GM19455 (cell line): ENCODE results near the gene RING1.
"Not testable (repeated sequence)": the region's sequence is repeated elsewhere in the genome, so short reads cannot be mapped to it uniquely, and the experiment has no call there.

Source experiments
- ATAC-seq: cut with Tn5 transposase; IDR thresholded peaks from one replicate; pipeline ENCODE4 v1.9.1; 2021; ENCODE audit not compliant: unreplicated experiment

Gene RING1

GRCh38 chr6:33205191-33206026 lies 2.9 kb upstream of the RING1 start:
- no peak for ATAC-seq

DNA sequence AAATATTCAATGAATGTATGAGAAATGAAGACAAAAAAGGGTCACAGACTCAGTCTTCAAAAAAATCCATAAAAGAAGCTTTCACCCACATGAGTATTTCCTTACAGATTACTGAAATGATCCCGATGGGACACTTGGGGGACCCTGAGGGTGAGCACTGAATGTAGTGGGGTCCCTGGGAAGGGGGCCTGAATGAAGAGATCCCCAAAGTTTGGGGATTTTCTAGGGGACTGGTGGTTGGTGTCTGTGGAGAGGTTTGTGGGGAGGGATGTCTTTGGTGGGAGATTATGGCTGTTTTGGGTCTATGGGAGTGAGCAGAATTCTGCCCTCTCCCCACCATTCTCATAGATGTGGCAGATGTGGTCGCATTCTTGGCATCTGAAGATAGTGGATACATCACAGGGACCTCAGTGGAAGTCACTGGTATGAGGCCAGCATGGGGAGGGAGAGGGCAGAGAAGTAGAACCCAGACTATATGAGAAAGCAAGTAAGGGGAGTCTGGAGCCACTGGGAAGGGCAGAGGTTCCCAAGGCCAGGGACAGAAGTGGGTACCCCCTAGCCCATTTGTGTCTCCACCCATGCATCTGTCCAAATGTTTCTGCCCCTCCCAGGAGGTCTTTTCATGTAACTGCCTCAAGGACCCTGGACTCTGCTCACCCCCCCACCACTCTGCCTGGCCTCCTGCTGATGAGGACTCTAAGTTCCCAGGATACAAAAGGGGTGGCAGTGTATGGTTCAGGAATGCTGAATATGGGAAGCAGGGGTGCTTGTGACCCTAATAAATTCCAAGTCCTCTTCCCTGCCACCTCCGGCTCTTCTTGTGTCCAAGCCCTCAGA lies 2.1 kb upstream of the RING1 start:
- ATAC-seq = no peak

DNA sequence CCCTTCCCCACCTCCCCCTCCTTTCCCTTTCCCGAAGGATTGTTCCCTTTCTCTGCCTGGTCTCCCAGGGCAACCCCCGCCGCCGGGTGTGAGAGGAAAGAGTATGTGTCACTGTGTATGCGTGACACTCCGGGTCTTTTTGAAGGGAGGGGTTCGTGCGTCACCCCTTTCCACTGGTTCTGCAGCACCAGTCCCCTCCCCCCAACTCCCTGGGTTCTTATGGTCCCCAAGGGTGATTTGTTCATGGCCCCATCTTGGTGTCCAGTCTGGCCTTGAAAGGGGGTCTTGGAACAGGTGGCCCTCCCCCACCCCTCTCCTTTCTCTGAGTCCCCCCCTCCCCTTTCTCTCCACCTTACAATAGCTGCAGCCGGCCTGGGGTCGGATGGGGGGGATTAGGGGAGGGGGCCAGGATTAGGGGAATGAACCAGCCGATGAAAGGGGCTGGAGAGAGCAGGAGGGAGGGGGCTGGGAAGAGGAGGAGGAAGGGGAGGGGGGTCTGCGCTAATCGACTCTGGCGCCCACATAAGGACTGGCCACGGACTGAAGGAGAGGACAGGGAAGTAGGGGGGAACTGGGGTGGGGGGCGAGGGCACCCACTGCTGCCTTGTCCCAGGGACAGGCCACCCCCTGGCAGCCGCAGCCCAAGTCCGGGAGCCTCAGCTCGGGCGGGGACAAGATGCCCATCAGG lies 1.3 kb upstream of the RING1 start:
- ATAC-seq = no peak

GRCh38 chr6:33207552-33208090 lies 679 bp upstream of the RING1 start:
- no peak for ATAC-seq

DNA sequence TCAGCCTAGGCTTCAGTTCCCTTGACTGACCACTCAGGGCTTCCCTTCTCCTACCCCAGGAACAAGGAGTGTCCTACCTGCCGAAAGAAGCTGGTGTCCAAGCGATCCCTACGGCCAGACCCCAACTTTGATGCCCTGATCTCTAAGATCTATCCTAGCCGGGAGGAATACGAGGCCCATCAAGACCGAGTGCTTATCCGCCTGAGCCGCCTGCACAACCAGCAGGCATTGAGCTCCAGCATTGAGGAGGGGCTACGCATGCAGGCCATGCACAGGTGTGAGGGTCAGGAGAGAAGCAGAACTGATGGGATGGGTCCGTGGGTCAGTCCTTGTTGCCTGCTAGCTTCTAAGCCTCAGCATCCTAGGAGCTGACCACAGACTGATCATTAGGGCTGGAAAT lies 1.6 kb downstream of the RING1 start:
- no peak for ATAC-seq

DNA sequence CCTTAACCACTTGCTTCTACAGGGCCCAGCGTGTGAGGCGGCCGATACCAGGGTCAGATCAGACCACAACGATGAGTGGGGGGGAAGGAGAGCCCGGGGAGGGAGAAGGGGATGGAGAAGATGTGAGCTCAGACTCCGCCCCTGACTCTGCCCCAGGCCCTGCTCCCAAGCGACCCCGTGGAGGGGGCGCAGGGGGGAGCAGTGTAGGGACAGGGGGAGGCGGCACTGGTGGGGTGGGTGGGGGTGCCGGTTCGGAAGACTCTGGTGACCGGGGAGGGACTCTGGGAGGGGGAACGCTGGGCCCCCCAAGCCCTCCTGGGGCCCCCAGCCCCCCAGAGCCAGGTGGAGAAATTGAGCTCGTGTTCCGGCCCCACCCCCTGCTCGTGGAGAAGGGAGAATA lies 2.8 kb downstream of the RING1 start:
- no peak for ATAC-seq

- ATAC-seq = no peak
These were observed 3.5 kb downstream of the RING1 start for GRCh38 chr6:33211666-33212422.

GRCh38 chr6:33212857-33213165 lies 4.5 kb downstream of the RING1 start:
- ATAC-seq = no peak

GRCh38 chr6:33213166-33213988 lies 5.1 kb downstream of the RING1 start:
- ATAC-seq = no peak

DNA sequence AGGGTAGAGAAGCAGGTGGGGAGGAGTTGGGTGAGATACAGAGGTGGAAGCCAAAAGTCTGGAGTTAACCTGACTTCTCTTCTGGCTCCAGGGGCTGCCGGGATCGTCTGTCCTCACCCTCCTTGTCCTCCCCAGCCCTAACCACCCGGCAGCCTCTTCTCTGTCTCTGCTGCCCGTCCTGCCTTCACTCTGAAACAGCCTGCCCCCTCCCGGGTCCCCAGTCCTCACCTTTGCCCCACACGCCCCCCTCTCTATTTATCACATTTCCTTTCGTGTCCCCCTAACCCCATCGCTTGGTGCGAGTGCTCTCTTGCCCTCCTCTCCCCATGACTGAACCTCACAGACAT lies 5.7 kb downstream of the RING1 start:
- no peak for ATAC-seq

GRCh38 chr6:33215271-33216116 lies 7.2 kb downstream of the RING1 start:
- no peak for ATAC-seq

- no peak for ATAC-seq
These were observed 7.9 kb downstream of the RING1 start for GRCh38 chr6:33216117-33216649.

- no peak for ATAC-seq
These were observed 8.9 kb downstream of the RING1 start for GRCh38 chr6:33217246-33217645.

DNA sequence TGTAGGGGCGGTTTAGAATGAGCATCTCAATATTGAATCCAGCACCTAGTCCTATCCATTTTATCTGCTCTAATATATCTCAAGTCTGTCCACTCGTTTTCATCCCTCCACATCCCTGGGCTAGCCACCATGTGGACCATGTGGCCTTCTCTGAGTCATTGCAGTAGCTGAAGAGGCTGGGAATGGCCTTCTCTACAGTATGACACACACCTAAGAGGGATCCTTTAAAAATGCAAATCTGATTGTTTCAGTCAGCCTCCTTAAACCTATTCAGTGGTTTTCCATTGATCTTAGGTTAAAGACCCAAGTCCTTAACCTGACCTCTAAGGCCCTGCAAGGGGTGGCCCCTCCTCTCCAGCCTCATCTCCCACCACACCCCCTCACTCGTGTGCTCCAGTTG lies 9.4 kb downstream of the RING1 start:
- no peak for ATAC-seq

- ATAC-seq = not testable (repeated sequence)
These were observed 18.3 kb downstream of the RING1 start for GRCh38 chr6:33226503-33227120.

DNA sequence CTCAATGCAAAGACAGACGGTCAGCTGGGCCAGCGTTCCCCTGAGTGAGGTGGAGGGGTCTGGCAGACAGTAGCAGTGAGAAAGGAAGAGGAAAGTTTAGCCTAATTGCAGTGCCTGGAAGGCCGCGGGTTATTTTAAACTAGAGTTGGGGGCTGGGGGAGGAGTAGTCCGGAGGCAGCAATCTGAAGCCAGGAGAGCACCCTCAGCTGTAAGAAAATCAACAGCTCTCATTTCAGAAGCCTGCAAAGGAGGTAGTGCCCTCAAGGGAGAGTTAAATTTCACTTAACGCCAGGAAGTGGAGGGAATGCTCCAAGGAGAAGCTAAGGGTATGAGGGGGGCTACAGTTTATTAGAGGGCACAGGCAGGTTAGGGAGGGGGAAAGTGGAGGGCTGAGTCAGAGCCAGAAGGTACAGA lies 26.9 kb downstream of the RING1 start:
- no peak for ATAC-seq

- no peak for ATAC-seq
These were observed 28.0 kb downstream of the RING1 start for GRCh38 chr6:33236328-33236727.

- no peak for ATAC-seq
These were observed 28.6 kb downstream of the RING1 start for GRCh38 chr6:33236852-33237251.
